OCI-LY1 (cell line): ENCODE measurements around the gene ANAPC2.

Experiments used
- H2AFZ ChIP-seq: fragments of 200-600 bp; sonication (generic), shearing (Covaris generic); 2 replicates; pipeline ENCODE4 v1.6.0; 2014; ENCODE audit warnings: antibody characterized with exemption, mild to moderate bottlenecking, low read length
- H3F3A ChIP-seq: fragments of 200-600 bp; sonication (generic), shearing (Covaris generic); 2 replicates; pipeline ENCODE4 v1.6.0; 2014; ENCODE audit warnings: mild to moderate bottlenecking, antibody characterized with exemption, low read length, moderate library complexity; ENCODE audit not compliant: insufficient read depth
- H3K27ac ChIP-seq: fragments of 200-600 bp; sonication (generic); 2 replicates; pipeline ENCODE4 v1.5.1; 2014; ENCODE audit warnings: low read length, mixed run types, mild to moderate bottlenecking, low read depth; ENCODE audit not compliant: poor library complexity, severe bottlenecking
- H3K27me3 ChIP-seq: fragments of 200-600 bp; sonication (generic); 2 replicates; pipeline ENCODE4 v1.6.0; 2014; ENCODE audit warnings: antibody characterized with exemption, mild to moderate bottlenecking, low read length, moderate library complexity; ENCODE audit not compliant: insufficient read depth
- H3K36me3 ChIP-seq: fragments of 200-600 bp; sonication (generic); 2 replicates; pipeline ENCODE4 v1.6.1; 2014; ENCODE audit warnings: mild to moderate bottlenecking, antibody characterized with exemption, low read length, moderate library complexity, mixed read lengths; ENCODE audit not compliant: insufficient read depth
- H3K4me1 ChIP-seq: fragments of 200-600 bp; sonication (generic); 2 replicates; pipeline ENCODE4 v1.5.1; 2014; ENCODE audit warnings: mild to moderate bottlenecking, low read length, moderate library complexity; ENCODE audit not compliant: insufficient read depth, severe bottlenecking
- H3K4me2 ChIP-seq: fragments of 200-600 bp; sonication (generic), shearing (Covaris generic); 2 replicates; pipeline ENCODE4 v1.6.1; 2014; ENCODE audit warnings: low read length
- H3K4me3 ChIP-seq: fragments of 200-600 bp; sonication (generic); 2 replicates; pipeline ENCODE4 v1.5.1; 2014; ENCODE audit warnings: low read length, low read depth, mild to moderate bottlenecking, mixed read lengths; ENCODE audit not compliant: poor library complexity, severe bottlenecking
- H3K79me2 ChIP-seq: fragments of 200-600 bp; shearing (Covaris generic); 2 replicates; pipeline ENCODE4 v1.6.1; 2016; ENCODE audit warnings: mixed run types, low read length, mixed read lengths; ENCODE audit not compliant: insufficient read depth
- H3K9ac ChIP-seq: fragments of 200-600 bp; sonication (generic), shearing (Covaris generic); 2 replicates; pipeline ENCODE4 v1.6.1; 2014; ENCODE audit warnings: mild to moderate bottlenecking, low read length, mixed read lengths
- H3K9me2 ChIP-seq: fragments of 200-600 bp; sonication (generic), shearing (Covaris generic); 2 replicates; pipeline ENCODE4 v1.6.1; 2014; ENCODE audit warnings: low read depth, mild to moderate bottlenecking, low read length, mixed read lengths
- H3K9me3 ChIP-seq: fragments of 200-600 bp; shearing (Covaris generic); 2 replicates; pipeline ENCODE4 v1.6.1; 2014; ENCODE audit warnings: low read length, mixed read lengths
- H4K20me1 ChIP-seq: fragments of 200-600 bp; sonication (generic), shearing (Covaris generic); 2 replicates; pipeline ENCODE4 v1.6.0; 2016; ENCODE audit warnings: mild to moderate bottlenecking, low read length; ENCODE audit not compliant: insufficient read depth
- EZH2 ChIP-seq: fragments of 200-600 bp; sonication (generic), shearing (Covaris generic); IDR thresholded peaks from 2 replicates; pipeline ENCODE4 v1.8.0; 2017; ENCODE audit warnings: borderline replicate concordance, mixed run types, mild to moderate bottlenecking, antibody characterized with exemption, low read length, moderate library complexity, mixed read lengths
- TF ChIP-seq, protein P1 (sequence below): fragments of 200-600 bp; sonication (generic), shearing (Covaris generic); IDR thresholded peaks from 2 replicates; pipeline ENCODE4 v1.5.1; 2017; ENCODE audit warnings: mild to moderate bottlenecking, antibody characterized with exemption, low read length, moderate library complexity, mixed read lengths

Gene ANAPC2

DNA sequence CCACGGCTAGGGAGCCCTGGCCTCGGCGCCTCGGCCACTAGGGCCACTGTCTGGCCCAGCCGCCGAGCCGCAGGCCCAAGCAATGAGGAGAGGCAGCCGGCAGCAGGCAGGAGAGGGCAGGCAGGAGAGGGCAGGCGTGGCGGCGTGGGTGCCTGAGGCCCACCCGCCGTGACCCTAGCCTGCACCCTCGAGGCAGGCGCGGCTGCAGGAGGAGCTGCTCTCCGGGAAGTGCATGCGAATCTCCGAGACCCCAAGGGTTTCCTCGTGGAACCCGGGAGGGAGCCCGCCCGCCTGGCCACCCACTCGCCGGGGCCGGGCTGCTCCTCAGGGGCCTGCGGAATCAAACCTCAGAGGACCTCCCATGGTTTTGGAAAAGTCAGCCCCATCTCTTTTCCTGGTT lies 40.1 kb downstream of the ANAPC2 start:
- H2AFZ ChIP-seq: no peak overlapping the region
- no peaks in the 10 kb centered on the region for H3K27me3 ChIP-seq
- no peaks in the 10 kb centered on the region for H4K20me1 ChIP-seq
- peaks cover 6% of the 10 kb centered on the region for H3F3A ChIP-seq
- H3K4me1 ChIP-seq: no peaks in the 10 kb centered on the region
- H3K9me3 ChIP-seq: no peaks in the 10 kb centered on the region
- no peaks in the 10 kb centered on the region for H3K9me2 ChIP-seq
- no peaks in the 10 kb centered on the region for H3K36me3 ChIP-seq
- H3K79me2 ChIP-seq: no peaks in the 10 kb centered on the region
- TF ChIP-seq, protein P1, sequence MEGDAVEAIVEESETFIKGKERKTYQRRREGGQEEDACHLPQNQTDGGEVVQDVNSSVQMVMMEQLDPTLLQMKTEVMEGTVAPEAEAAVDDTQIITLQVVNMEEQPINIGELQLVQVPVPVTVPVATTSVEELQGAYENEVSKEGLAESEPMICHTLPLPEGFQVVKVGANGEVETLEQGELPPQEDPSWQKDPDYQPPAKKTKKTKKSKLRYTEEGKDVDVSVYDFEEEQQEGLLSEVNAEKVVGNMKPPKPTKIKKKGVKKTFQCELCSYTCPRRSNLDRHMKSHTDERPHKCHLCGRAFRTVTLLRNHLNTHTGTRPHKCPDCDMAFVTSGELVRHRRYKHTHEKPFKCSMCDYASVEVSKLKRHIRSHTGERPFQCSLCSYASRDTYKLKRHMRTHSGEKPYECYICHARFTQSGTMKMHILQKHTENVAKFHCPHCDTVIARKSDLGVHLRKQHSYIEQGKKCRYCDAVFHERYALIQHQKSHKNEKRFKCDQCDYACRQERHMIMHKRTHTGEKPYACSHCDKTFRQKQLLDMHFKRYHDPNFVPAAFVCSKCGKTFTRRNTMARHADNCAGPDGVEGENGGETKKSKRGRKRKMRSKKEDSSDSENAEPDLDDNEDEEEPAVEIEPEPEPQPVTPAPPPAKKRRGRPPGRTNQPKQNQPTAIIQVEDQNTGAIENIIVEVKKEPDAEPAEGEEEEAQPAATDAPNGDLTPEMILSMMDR: no peak
- no peak for TF ChIP-seq EZH2
- H3K9ac ChIP-seq: no peak overlapping the region
- H3K27ac ChIP-seq: no peak overlapping the region
- no peak overlapping the region for H3K4me2 ChIP-seq
- H3K4me3 ChIP-seq: no peak overlapping the region

DNA sequence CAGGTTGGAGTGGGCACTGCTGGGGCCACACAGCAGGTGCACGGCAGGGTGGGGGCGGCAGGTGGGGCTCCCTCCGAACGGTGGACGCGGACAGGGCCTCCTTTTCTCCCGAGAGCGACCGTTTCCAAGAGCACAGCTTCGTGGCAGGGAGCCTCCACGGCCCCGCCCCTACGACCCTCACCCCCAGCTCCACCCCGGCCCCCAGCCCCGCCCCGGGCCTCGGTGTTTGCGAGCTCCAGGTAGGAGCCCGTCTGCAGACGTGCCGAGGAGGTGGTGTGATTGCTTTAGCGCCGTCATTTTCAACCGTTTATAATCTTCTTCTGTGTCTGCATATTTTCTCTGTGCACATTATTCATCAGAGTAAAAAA lies 40.6 kb downstream of the ANAPC2 start:
- no peak overlapping the region for H3K27ac ChIP-seq
- peaks cover 6% of the 10 kb centered on the region for H3F3A ChIP-seq
- H3K4me1 ChIP-seq: no peaks in the 10 kb centered on the region
- H3K9me2 ChIP-seq: no peaks in the 10 kb centered on the region
- no peak overlapping the region for H3K4me3 ChIP-seq
- H3K27me3 ChIP-seq: no peaks in the 10 kb centered on the region
- no peak overlapping the region for H2AFZ ChIP-seq
- H3K9ac ChIP-seq: no peak overlapping the region
- H3K79me2 ChIP-seq: no peaks in the 10 kb centered on the region
- no peaks in the 10 kb centered on the region for H4K20me1 ChIP-seq
- no peaks in the 10 kb centered on the region for H3K36me3 ChIP-seq
- no peak for TF ChIP-seq EZH2
- TF ChIP-seq, protein P1: no peak
- H3K4me2 ChIP-seq: no peak overlapping the region
- H3K9me3 ChIP-seq: no peaks in the 10 kb centered on the region

DNA sequence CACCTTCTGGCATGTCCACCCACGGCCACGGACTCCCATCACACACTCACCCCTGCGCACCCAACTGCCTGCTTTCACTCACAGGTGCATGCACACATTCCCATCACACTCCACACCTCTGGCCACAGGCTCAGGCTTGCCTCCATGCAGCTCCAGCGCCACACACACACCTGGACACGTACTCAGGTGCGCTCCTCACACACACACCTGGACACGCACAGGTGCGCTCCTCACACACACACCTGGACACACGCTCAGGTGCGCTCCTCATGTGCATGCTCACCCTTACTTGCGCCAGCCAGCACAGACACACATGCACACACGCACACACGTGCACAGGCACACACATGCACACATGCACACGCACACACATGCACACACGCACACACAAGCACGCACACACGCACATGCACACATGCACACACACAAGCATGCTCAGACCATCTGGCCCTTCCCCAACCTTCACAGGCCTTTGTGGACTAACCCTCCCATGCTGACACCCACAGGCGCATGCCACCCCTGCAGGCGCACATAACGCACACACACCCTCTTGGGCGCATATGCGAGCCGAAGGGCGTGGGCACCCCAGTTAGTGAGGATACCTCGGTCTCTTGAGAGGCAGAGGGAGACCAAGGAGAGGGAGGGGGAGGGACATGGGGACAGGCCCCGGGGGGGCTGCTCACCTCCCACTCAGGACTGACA lies 41.1 kb downstream of the ANAPC2 start:
- Histone ChIP-seq H3K27me3 (no peaks in the 10 kb centered on the region), H3K4me2 (no peak overlapping the region), H3K79me2 (no peaks in the 10 kb centered on the region), H3K27ac (no peak overlapping the region), H3K4me1 (no peaks in the 10 kb centered on the region), H4K20me1 (no peaks in the 10 kb centered on the region), H3K36me3 (no peaks in the 10 kb centered on the region), H3K4me3 (no peak overlapping the region), H3K9ac (no peak overlapping the region), H2AFZ (no peak overlapping the region), H3K9me3 (no peaks in the 10 kb centered on the region), H3K9me2 (no peaks in the 10 kb centered on the region), H3F3A (peaks cover 6% of the 10 kb centered on the region)
- no peak for TF ChIP-seq EZH2
- TF ChIP-seq, protein P1: no peak
